IPS DF 6.9 (cell line): ENCODE results near the gene ANKRD44.

Experiments used
- DNase-seq: peaks from one replicate; pipeline ENCODE4 v3.0.0-alpha.2; 2013; ENCODE audit warnings: low read depth, low spot score
- H3K27ac ChIP-seq: one replicate; pipeline ENCODE4 v1.5.1; 2013; ENCODE audit warnings: low read length, control low read depth
- H3K27me3 ChIP-seq: 2 replicates; pipeline ENCODE4 v1.6.1; 2013; ENCODE audit warnings: mild to moderate bottlenecking, low read length; ENCODE audit not compliant: control insufficient read depth, insufficient read depth
- H3K36me3 ChIP-seq: 2 replicates; pipeline ENCODE4 v1.6.1; 2013; ENCODE audit warnings: low read length; ENCODE audit not compliant: control insufficient read depth, insufficient read depth
- H3K4me1 ChIP-seq: 2 replicates; pipeline ENCODE4 v1.6.1; 2013; ENCODE audit warnings: low read length; ENCODE audit not compliant: control insufficient read depth, insufficient read depth
- H3K4me3 ChIP-seq: 2 replicates; pipeline ENCODE4 v1.5.1; 2013; ENCODE audit warnings: mild to moderate bottlenecking, low read length
- H3K9me3 ChIP-seq: 2 replicates; pipeline ENCODE4 v1.6.1; 2013; ENCODE audit warnings: low read length, inconsistent platforms; ENCODE audit not compliant: control insufficient read depth, insufficient read depth
- WGBS: extraction: QIAGEN DNeasy Blood & Tissue Kit; methylation state at CpG from one replicate; pipeline ENCODE4 v1.1.7; 2013; ENCODE audit warnings: mixed read lengths, missing lambda C conversion rate; ENCODE audit not compliant: insufficient read length, insufficient coverage; 5-methylcytosine and 5-hydroxymethylcytosine counted together

ANKRD44 gene

GRCh38 chr2:197054437-197054836 lies 256.1 kb downstream of the ANKRD44 start:
- no peak overlapping the region for H3K4me3 ChIP-seq
- no peaks in the 10 kb centered on the region for H3K4me1 ChIP-seq
- no peaks in the 10 kb centered on the region for H3K9me3 ChIP-seq
- DNase-seq, result no peak
- no peaks in the 10 kb centered on the region for H3K36me3 ChIP-seq
- whole genome bisulfite sequencing, result no CpG with 5 or more reads among the region's 1 CpG
- no peak overlapping the region for H3K27ac ChIP-seq
- H3K27me3 ChIP-seq, result no peaks in the 10 kb centered on the region

- Histone ChIP-seq H3K4me3 (no peak overlapping the region), H3K27me3 (no peaks in the 10 kb centered on the region), H3K9me3 (no peaks in the 10 kb centered on the region), H3K4me1 (no peaks in the 10 kb centered on the region), H3K36me3 (no peaks in the 10 kb centered on the region), H3K27ac (no peak overlapping the region)
- DNase-seq, result no peak
- WGBS, result no CpG with 5 or more reads among the region's 4 CpGs
These were observed 258.2 kb downstream of the ANKRD44 start for GRCh38 chr2:197052356-197052755.

GRCh38 chr2:197045115-197045514 lies 265.5 kb downstream of the ANKRD44 start:
- no peaks in the 10 kb centered on the region for H3K36me3 ChIP-seq
- DNase-seq, result no peak
- no peaks in the 10 kb centered on the region for H3K4me1 ChIP-seq
- H3K9me3 ChIP-seq, result no peaks in the 10 kb centered on the region
- no peak overlapping the region for H3K27ac ChIP-seq
- no peak overlapping the region for H3K4me3 ChIP-seq
- H3K27me3 ChIP-seq, result no peaks in the 10 kb centered on the region

GRCh38 chr2:197042739-197043196 lies 267.8 kb downstream of the ANKRD44 start:
- Histone ChIP-seq H3K27me3 (no peaks in the 10 kb centered on the region), H3K4me1 (no peaks in the 10 kb centered on the region), H3K4me3 (no peak overlapping the region), H3K27ac (no peak overlapping the region), H3K36me3 (no peaks in the 10 kb centered on the region), H3K9me3 (no peaks in the 10 kb centered on the region)
- no peak for DNase-seq
- WGBS, result no CpG with 5 or more reads among the region's 5 CpGs

- H3K27ac ChIP-seq, result no peak overlapping the region
- WGBS, result no CpG with 5 or more reads among the region's 2 CpGs
- H3K9me3 ChIP-seq, result no peaks in the 10 kb centered on the region
- H3K4me3 ChIP-seq, result no peak overlapping the region
- H3K4me1 ChIP-seq, result no peaks in the 10 kb centered on the region
- H3K36me3 ChIP-seq, result no peaks in the 10 kb centered on the region
- no peaks in the 10 kb centered on the region for H3K27me3 ChIP-seq
- no peak for DNase-seq
These were observed 272.6 kb downstream of the ANKRD44 start for GRCh38 chr2:197037863-197038398.

- no peaks in the 10 kb centered on the region for H3K36me3 ChIP-seq
- no peaks in the 10 kb centered on the region for H3K27me3 ChIP-seq
- H3K27ac ChIP-seq, result no peak overlapping the region
- H3K4me1 ChIP-seq, result no peaks in the 10 kb centered on the region
- H3K4me3 ChIP-seq, result no peak overlapping the region
- H3K9me3 ChIP-seq, result no peaks in the 10 kb centered on the region
- WGBS, result no CpG with 5 or more reads among the region's 1 CpG
- DNase-seq, result no peak
These were observed 275.6 kb downstream of the ANKRD44 start for GRCh38 chr2:197035002-197035401.

- Histone ChIP-seq H3K27ac (no peak overlapping the region), H3K36me3 (no peaks in the 10 kb centered on the region), H3K4me3 (no peak overlapping the region), H3K9me3 (no peaks in the 10 kb centered on the region), H3K27me3 (no peaks in the 10 kb centered on the region), H3K4me1 (no peaks in the 10 kb centered on the region)
- DNase-seq, result no peak
- WGBS, result no CpG with 5 or more reads among the region's 5 CpGs
These were observed 276.3 kb downstream of the ANKRD44 start for GRCh38 chr2:197034292-197034691.

GRCh38 chr2:197033222-197033621 lies 277.4 kb downstream of the ANKRD44 start:
- H3K9me3 ChIP-seq, result no peaks in the 10 kb centered on the region
- H3K27ac ChIP-seq, result no peak overlapping the region
- no peaks in the 10 kb centered on the region for H3K27me3 ChIP-seq
- no peaks in the 10 kb centered on the region for H3K4me1 ChIP-seq
- DNase-seq, result no peak
- WGBS, result no CpG with 5 or more reads among the region's 2 CpGs
- H3K4me3 ChIP-seq, result no peak overlapping the region
- no peaks in the 10 kb centered on the region for H3K36me3 ChIP-seq

- H3K4me3 ChIP-seq, result no peak overlapping the region
- no peak for DNase-seq
- no peaks in the 10 kb centered on the region for H3K9me3 ChIP-seq
- no peaks in the 10 kb centered on the region for H3K27me3 ChIP-seq
- H3K4me1 ChIP-seq, result no peaks in the 10 kb centered on the region
- no peak overlapping the region for H3K27ac ChIP-seq
- no peaks in the 10 kb centered on the region for H3K36me3 ChIP-seq
These were observed 278.8 kb downstream of the ANKRD44 start for GRCh38 chr2:197031803-197032202.

- H3K36me3 ChIP-seq, result no peaks in the 10 kb centered on the region
- H3K27me3 ChIP-seq, result no peaks in the 10 kb centered on the region
- no peaks in the 10 kb centered on the region for H3K4me1 ChIP-seq
- no peak overlapping the region for H3K27ac ChIP-seq
- no peak overlapping the region for H3K4me3 ChIP-seq
- WGBS, result no CpG with 5 or more reads among the region's 3 CpGs
- no peaks in the 10 kb centered on the region for H3K9me3 ChIP-seq
- no peak for DNase-seq
These were observed 280.5 kb downstream of the ANKRD44 start for GRCh38 chr2:197030090-197030489.

- no peaks in the 10 kb centered on the region for H3K36me3 ChIP-seq
- no CpG with 5 or more reads among the region's 3 CpGs for WGBS
- H3K27ac ChIP-seq, result no peak overlapping the region
- no peak for DNase-seq
- H3K27me3 ChIP-seq, result no peaks in the 10 kb centered on the region
- H3K9me3 ChIP-seq, result no peaks in the 10 kb centered on the region
- no peaks in the 10 kb centered on the region for H3K4me1 ChIP-seq
- H3K4me3 ChIP-seq, result no peak overlapping the region
These were observed 281.9 kb downstream of the ANKRD44 start for GRCh38 chr2:197028633-197029032.
